Measurements from ENCODE around the gene CRB2. TPM values are rescaled to one million over a fixed set of nuclear protein-coding genes. Genes with fewer than 3 reads are reported as not detected.

The CRB2 gene
- total and polyA plus RNA-seq, 4 donors: 8.6 to 35.7 (median 13.9) TPM

GRCh38 chr9:123346026-123346425 is 10.0 kb upstream of the CRB2 start:
- no peak overlapping the region for H3K4me3 ChIP-seq (ENCODE audit: low read depth, low read length)
- whole genome bisulfite sequencing (ENCODE audit: insufficient coverage): 77% methylated on average over 9 of the region's 9 CpGs
- H3K9me3 ChIP-seq (ENCODE audit: control insufficient read depth, insufficient read depth, low read length): no peaks in the 10 kb centered on the region
- H3K27ac ChIP-seq (ENCODE audit: low read depth, low read length): no peak overlapping the region
- no peak for DNase-seq (ENCODE audit: low read depth in 4 of 6, low spot score in 6 of 6)
- H3K27me3 ChIP-seq (ENCODE audit: control insufficient read depth, insufficient read depth, low read length): no peaks in the 10 kb centered on the region
- H3K4me1 ChIP-seq (ENCODE audit: control insufficient read depth, insufficient read depth, low read length): peaks cover 24% of the 10 kb centered on the region
- no peaks in the 10 kb centered on the region for H3K36me3 ChIP-seq (ENCODE audit: control insufficient read depth, insufficient read depth, low read length)

GRCh38 chr9:123346826-123347225 is 9.2 kb upstream of the CRB2 start:
- Histone ChIP-seq H3K27ac (ENCODE audit: low read depth, low read length) (no peak overlapping the region), H3K4me1 (ENCODE audit: control insufficient read depth, insufficient read depth, low read length) (peaks cover 25% of the 10 kb centered on the region), H3K4me3 (ENCODE audit: low read depth, low read length) (no peak overlapping the region), H3K36me3 (ENCODE audit: control insufficient read depth, insufficient read depth, low read length) (no peaks in the 10 kb centered on the region), H3K9me3 (ENCODE audit: control insufficient read depth, insufficient read depth, low read length) (no peaks in the 10 kb centered on the region), H3K27me3 (ENCODE audit: control insufficient read depth, insufficient read depth, low read length) (no peaks in the 10 kb centered on the region)
- 100% methylated on average over 3 of the region's 3 CpGs for WGBS (ENCODE audit: insufficient coverage)
- DNase-seq (ENCODE audit: low read depth in 4 of 6, low spot score in 6 of 6): no peak

- Histone ChIP-seq H3K4me1 (ENCODE audit: control insufficient read depth, insufficient read depth, low read length) (peaks cover 20% of the 10 kb centered on the region), H3K27ac (ENCODE audit: low read depth, low read length) (no peak overlapping the region), H3K9me3 (ENCODE audit: control insufficient read depth, insufficient read depth, low read length) (no peaks in the 10 kb centered on the region), H3K27me3 (ENCODE audit: control insufficient read depth, insufficient read depth, low read length) (no peaks in the 10 kb centered on the region), H3K4me3 (ENCODE audit: low read depth, low read length) (no peak overlapping the region), H3K36me3 (ENCODE audit: control insufficient read depth, insufficient read depth, low read length) (no peaks in the 10 kb centered on the region)
- 89% methylated on average over 12 of the region's 12 CpGs for WGBS (ENCODE audit: insufficient coverage)
- no peak for DNase-seq (ENCODE audit: low read depth in 4 of 6, low spot score in 6 of 6)
Measured at GRCh38 chr9:123347289-123348060, 8.5 kb upstream of the CRB2 start.

- Histone ChIP-seq H3K9me3 (ENCODE audit: control insufficient read depth, insufficient read depth, low read length) (no peaks in the 10 kb centered on the region), H3K27ac (ENCODE audit: low read depth, low read length) (no peak overlapping the region), H3K36me3 (ENCODE audit: control insufficient read depth, insufficient read depth, low read length) (no peaks in the 10 kb centered on the region), H3K4me3 (ENCODE audit: low read depth, low read length) (no peak overlapping the region), H3K27me3 (ENCODE audit: control insufficient read depth, insufficient read depth, low read length) (no peaks in the 10 kb centered on the region), H3K4me1 (ENCODE audit: control insufficient read depth, insufficient read depth, low read length) (peaks cover 20% of the 10 kb centered on the region)
- no peak for DNase-seq (ENCODE audit: low read depth in 4 of 6, low spot score in 6 of 6)
- WGBS (ENCODE audit: insufficient coverage): 54% methylated on average over 7 of the region's 9 CpGs
Measured at GRCh38 chr9:123348317-123348992, 7.5 kb upstream of the CRB2 start.

GRCh38 chr9:123349033-123349432 is 7.0 kb upstream of the CRB2 start:
- H3K9me3 ChIP-seq (ENCODE audit: control insufficient read depth, insufficient read depth, low read length): no peaks in the 10 kb centered on the region
- peaks cover 23% of the 10 kb centered on the region for H3K4me1 ChIP-seq (ENCODE audit: control insufficient read depth, insufficient read depth, low read length)
- H3K27me3 ChIP-seq (ENCODE audit: control insufficient read depth, insufficient read depth, low read length): no peaks in the 10 kb centered on the region
- DNase-seq (ENCODE audit: low read depth in 4 of 6, low spot score in 6 of 6): no peak
- H3K36me3 ChIP-seq (ENCODE audit: control insufficient read depth, insufficient read depth, low read length): no peaks in the 10 kb centered on the region
- 0% methylated on average over 1 of the region's 3 CpGs for WGBS (ENCODE audit: insufficient coverage)
- no peak overlapping the region for H3K4me3 ChIP-seq (ENCODE audit: low read depth, low read length)
- no peak overlapping the region for H3K27ac ChIP-seq (ENCODE audit: low read depth, low read length)

GRCh38 chr9:123349691-123350480 is 6.1 kb upstream of the CRB2 start:
- no peaks in the 10 kb centered on the region for H3K36me3 ChIP-seq (ENCODE audit: control insufficient read depth, insufficient read depth, low read length)
- H3K27ac ChIP-seq (ENCODE audit: low read depth, low read length): no peak overlapping the region
- no peak overlapping the region for H3K4me3 ChIP-seq (ENCODE audit: low read depth, low read length)
- peaks cover 28% of the 10 kb centered on the region for H3K4me1 ChIP-seq (ENCODE audit: control insufficient read depth, insufficient read depth, low read length)
- DNase-seq (ENCODE audit: low read depth in 4 of 6, low spot score in 6 of 6): peak in 4 of 6 donors; percentile 59 to 91 (median 76)
- WGBS (ENCODE audit: insufficient coverage): 30% methylated on average over 7 of the region's 16 CpGs
- H3K27me3 ChIP-seq (ENCODE audit: control insufficient read depth, insufficient read depth, low read length): no peaks in the 10 kb centered on the region
- H3K9me3 ChIP-seq (ENCODE audit: control insufficient read depth, insufficient read depth, low read length): no peaks in the 10 kb centered on the region

- Histone ChIP-seq H3K27ac (ENCODE audit: low read depth, low read length) (no peak overlapping the region), H3K9me3 (ENCODE audit: control insufficient read depth, insufficient read depth, low read length) (no peaks in the 10 kb centered on the region), H3K36me3 (ENCODE audit: control insufficient read depth, insufficient read depth, low read length) (no peaks in the 10 kb centered on the region), H3K4me1 (ENCODE audit: control insufficient read depth, insufficient read depth, low read length) (peaks cover 37% of the 10 kb centered on the region), H3K27me3 (ENCODE audit: control insufficient read depth, insufficient read depth, low read length) (no peaks in the 10 kb centered on the region), H3K4me3 (ENCODE audit: low read depth, low read length) (no peak overlapping the region)
- 63% methylated on average over 7 of the region's 8 CpGs for WGBS (ENCODE audit: insufficient coverage)
- DNase-seq (ENCODE audit: low read depth in 4 of 6, low spot score in 6 of 6): peak in 1 of 6 donors; percentile 41
Measured at GRCh38 chr9:123350590-123351310, 5.2 kb upstream of the CRB2 start.

GRCh38 chr9:123353041-123353440 is 3.0 kb upstream of the CRB2 start:
- no peaks in the 10 kb centered on the region for H3K36me3 ChIP-seq (ENCODE audit: control insufficient read depth, insufficient read depth, low read length)
- DNase-seq (ENCODE audit: low read depth in 4 of 6, low spot score in 6 of 6): no peak
- 100% methylated on average over 1 of the region's 4 CpGs for WGBS (ENCODE audit: insufficient coverage)
- H3K27ac ChIP-seq (ENCODE audit: low read depth, low read length): no peak overlapping the region
- peaks cover 60% of the 10 kb centered on the region for H3K4me1 ChIP-seq (ENCODE audit: control insufficient read depth, insufficient read depth, low read length)
- H3K27me3 ChIP-seq (ENCODE audit: control insufficient read depth, insufficient read depth, low read length): no peaks in the 10 kb centered on the region
- no peaks in the 10 kb centered on the region for H3K9me3 ChIP-seq (ENCODE audit: control insufficient read depth, insufficient read depth, low read length)
- no peak overlapping the region for H3K4me3 ChIP-seq (ENCODE audit: low read depth, low read length)

- Histone ChIP-seq H3K36me3 (ENCODE audit: control insufficient read depth, insufficient read depth, low read length) (no peaks in the 10 kb centered on the region), H3K27me3 (ENCODE audit: control insufficient read depth, insufficient read depth, low read length) (no peaks in the 10 kb centered on the region), H3K4me3 (ENCODE audit: low read depth, low read length) (no peak overlapping the region), H3K27ac (ENCODE audit: low read depth, low read length) (no peak overlapping the region), H3K4me1 (ENCODE audit: control insufficient read depth, insufficient read depth, low read length) (peaks cover 70% of the 10 kb centered on the region), H3K9me3 (ENCODE audit: control insufficient read depth, insufficient read depth, low read length) (no peaks in the 10 kb centered on the region)
- 24% methylated on average over 20 of the region's 20 CpGs for WGBS (ENCODE audit: insufficient coverage)
- peak in 2 of 6 donors; percentile 82 to 84 for DNase-seq (ENCODE audit: low read depth in 4 of 6, low spot score in 6 of 6)
Measured at GRCh38 chr9:123353984-123354591, 1.9 kb upstream of the CRB2 start.

Data from spinal cord (tissue), 10 donors.